ENCODE results near the gene ELMO1. TPM values are rescaled to one million over a fixed set of nuclear protein-coding genes. Genes with fewer than 3 reads are reported as not detected.

Gene ELMO1
- total RNA-seq, 1 donor, result 215 TPM

GRCh38 chr7:36916116-36916515 lies 532.5 kb downstream of the ELMO1 start:
- Histone ChIP-seq H3K4me3 (ENCODE audit: low read length) (no peak overlapping the region), H3K4me1 (ENCODE audit: insufficient read depth, low read length) (no peaks in the 10 kb centered on the region), H3K9me3 (ENCODE audit: low read depth, low read length) (no peaks in the 10 kb centered on the region), H3K27me3 (ENCODE audit: insufficient read depth, low read length) (no peaks in the 10 kb centered on the region)

GRCh38 chr7:36911788-36912187 lies 536.9 kb downstream of the ELMO1 start:
- H3K4me1 ChIP-seq (ENCODE audit: insufficient read depth, low read length), result no peaks in the 10 kb centered on the region
- no peak overlapping the region for H3K4me3 ChIP-seq (ENCODE audit: low read length)
- no peaks in the 10 kb centered on the region for H3K9me3 ChIP-seq (ENCODE audit: low read depth, low read length)
- H3K27me3 ChIP-seq (ENCODE audit: insufficient read depth, low read length), result no peaks in the 10 kb centered on the region

GRCh38 chr7:36910859-36911258 lies 537.8 kb downstream of the ELMO1 start:
- Histone ChIP-seq H3K4me1 (ENCODE audit: insufficient read depth, low read length) (no peaks in the 10 kb centered on the region), H3K27me3 (ENCODE audit: insufficient read depth, low read length) (no peaks in the 10 kb centered on the region), H3K4me3 (ENCODE audit: low read length) (no peak overlapping the region), H3K9me3 (ENCODE audit: low read depth, low read length) (no peaks in the 10 kb centered on the region)

GRCh38 chr7:36910401-36910800 lies 538.3 kb downstream of the ELMO1 start:
- Histone ChIP-seq H3K4me1 (ENCODE audit: insufficient read depth, low read length) (no peaks in the 10 kb centered on the region), H3K9me3 (ENCODE audit: low read depth, low read length) (no peaks in the 10 kb centered on the region), H3K4me3 (ENCODE audit: low read length) (no peak overlapping the region), H3K27me3 (ENCODE audit: insufficient read depth, low read length) (no peaks in the 10 kb centered on the region)

- no peak overlapping the region for H3K4me3 ChIP-seq (ENCODE audit: low read length)
- no peaks in the 10 kb centered on the region for H3K27me3 ChIP-seq (ENCODE audit: insufficient read depth, low read length)
Measured at GRCh38 chr7:36906956-36907635, 541.6 kb downstream of the ELMO1 start.

GRCh38 chr7:36906448-36906847 lies 542.2 kb downstream of the ELMO1 start:
- H3K4me3 ChIP-seq (ENCODE audit: low read length), result no peak overlapping the region

More at GRCh38 chr7:36906956-36907635, 541.6 kb downstream of the ELMO1 start:
- no peaks in the 10 kb centered on the region for H3K4me1 ChIP-seq (ENCODE audit: insufficient read depth, low read length)
- H3K9me3 ChIP-seq (ENCODE audit: low read depth, low read length), result no peaks in the 10 kb centered on the region

GRCh38 chr7:36905841-36906240 lies 542.8 kb downstream of the ELMO1 start:
- no peaks in the 10 kb centered on the region for H3K4me1 ChIP-seq (ENCODE audit: insufficient read depth, low read length)
- H3K4me3 ChIP-seq (ENCODE audit: low read length), result no peak overlapping the region
- H3K27me3 ChIP-seq (ENCODE audit: insufficient read depth, low read length), result no peaks in the 10 kb centered on the region
- no peaks in the 10 kb centered on the region for H3K9me3 ChIP-seq (ENCODE audit: low read depth, low read length)

More at GRCh38 chr7:36906448-36906847, 542.2 kb downstream of the ELMO1 start:
- Histone ChIP-seq H3K27me3 (ENCODE audit: insufficient read depth, low read length) (no peaks in the 10 kb centered on the region), H3K9me3 (ENCODE audit: low read depth, low read length) (no peaks in the 10 kb centered on the region), H3K4me1 (ENCODE audit: insufficient read depth, low read length) (no peaks in the 10 kb centered on the region)

GRCh38 chr7:36904802-36905201 lies 543.9 kb downstream of the ELMO1 start:
- H3K4me3 ChIP-seq (ENCODE audit: low read length), result no peak overlapping the region
- H3K27me3 ChIP-seq (ENCODE audit: insufficient read depth, low read length), result no peaks in the 10 kb centered on the region
- no peaks in the 10 kb centered on the region for H3K9me3 ChIP-seq (ENCODE audit: low read depth, low read length)
- H3K4me1 ChIP-seq (ENCODE audit: insufficient read depth, low read length), result no peaks in the 10 kb centered on the region

- Histone ChIP-seq H3K4me1 (ENCODE audit: insufficient read depth, low read length) (no peaks in the 10 kb centered on the region), H3K9me3 (ENCODE audit: low read depth, low read length) (no peaks in the 10 kb centered on the region)
Measured at GRCh38 chr7:36904101-36904500, 544.6 kb downstream of the ELMO1 start.

GRCh38 chr7:36900988-36901710 lies 547.5 kb downstream of the ELMO1 start:
- H3K4me3 ChIP-seq (ENCODE audit: low read length), result no peak overlapping the region
- H3K27me3 ChIP-seq (ENCODE audit: insufficient read depth, low read length), result no peaks in the 10 kb centered on the region
- no peaks in the 10 kb centered on the region for H3K4me1 ChIP-seq (ENCODE audit: insufficient read depth, low read length)
- no peaks in the 10 kb centered on the region for H3K9me3 ChIP-seq (ENCODE audit: low read depth, low read length)

More at GRCh38 chr7:36904101-36904500, 544.6 kb downstream of the ELMO1 start:
- no peaks in the 10 kb centered on the region for H3K27me3 ChIP-seq (ENCODE audit: insufficient read depth, low read length)
- no peak overlapping the region for H3K4me3 ChIP-seq (ENCODE audit: low read length)

- no peak overlapping the region for H3K4me3 ChIP-seq (ENCODE audit: low read length)
- no peaks in the 10 kb centered on the region for H3K27me3 ChIP-seq (ENCODE audit: insufficient read depth, low read length)
- no peaks in the 10 kb centered on the region for H3K4me1 ChIP-seq (ENCODE audit: insufficient read depth, low read length)
- H3K9me3 ChIP-seq (ENCODE audit: low read depth, low read length), result no peaks in the 10 kb centered on the region
Measured at GRCh38 chr7:36898186-36898585, 550.5 kb downstream of the ELMO1 start.

GRCh38 chr7:36896956-36897590 lies 551.6 kb downstream of the ELMO1 start:
- Histone ChIP-seq H3K9me3 (ENCODE audit: low read depth, low read length) (no peaks in the 10 kb centered on the region), H3K4me1 (ENCODE audit: insufficient read depth, low read length) (no peaks in the 10 kb centered on the region), H3K4me3 (ENCODE audit: low read length) (no peak overlapping the region), H3K27me3 (ENCODE audit: insufficient read depth, low read length) (no peaks in the 10 kb centered on the region)

- Histone ChIP-seq H3K4me3 (ENCODE audit: low read length) (no peak overlapping the region), H3K27me3 (ENCODE audit: insufficient read depth, low read length) (no peaks in the 10 kb centered on the region), H3K4me1 (ENCODE audit: insufficient read depth, low read length) (no peaks in the 10 kb centered on the region), H3K9me3 (ENCODE audit: low read depth, low read length) (no peaks in the 10 kb centered on the region)
Measured at GRCh38 chr7:36896418-36896817, 552.2 kb downstream of the ELMO1 start.

GRCh38 chr7:36895192-36895591 lies 553.5 kb downstream of the ELMO1 start:
- H3K4me1 ChIP-seq (ENCODE audit: insufficient read depth, low read length), result no peaks in the 10 kb centered on the region
- H3K9me3 ChIP-seq (ENCODE audit: low read depth, low read length), result no peaks in the 10 kb centered on the region
- H3K27me3 ChIP-seq (ENCODE audit: insufficient read depth, low read length), result no peaks in the 10 kb centered on the region
- H3K4me3 ChIP-seq (ENCODE audit: low read length), result no peak overlapping the region

GRCh38 chr7:36894190-36894589 lies 554.5 kb downstream of the ELMO1 start:
- Histone ChIP-seq H3K9me3 (ENCODE audit: low read depth, low read length) (no peaks in the 10 kb centered on the region), H3K4me3 (ENCODE audit: low read length) (no peak overlapping the region), H3K4me1 (ENCODE audit: insufficient read depth, low read length) (no peaks in the 10 kb centered on the region), H3K27me3 (ENCODE audit: insufficient read depth, low read length) (no peaks in the 10 kb centered on the region)
